ENCODE measurements around the gene HSD17B12.
A peak's percentile ranks its signal among the peaks of the same experiment; 100 is the strongest.

HSD17B12 gene

GRCh38 chr11:43643898-43644620 lies 36.5 kb upstream of the HSD17B12 start:
- no peak overlapping the region for H3K27ac ChIP-seq (ENCODE audit: low read length)
- H3K4me2 ChIP-seq (ENCODE audit: low read depth, low read length) = peak overlapping the region; percentile 83
- peaks cover 10% of the 10 kb centered on the region; the same call in 1 of the 2 replicates for H3K27me3 ChIP-seq (replicated peaks; ENCODE audit: insufficient read depth, low read length)
- H2AFZ ChIP-seq (ENCODE audit: low read length) = peak overlapping the region; percentile 85
- peak; percentile 91 for DNase-seq
- H3F3A ChIP-seq (ENCODE audit: insufficient read depth, low read length) = no peaks in the 10 kb centered on the region
- peak overlapping the region; percentile 85 for H3K4me3 ChIP-seq (ENCODE audit: low read length)
- H3K9me3 ChIP-seq (replicated peaks; ENCODE audit: insufficient read depth, low read length) = no peaks in the 10 kb centered on the region
- peaks cover 20% of the 10 kb centered on the region for H3K79me2 ChIP-seq (ENCODE audit: low read length)
- H3K4me1 ChIP-seq (ENCODE audit: low read length) = peaks cover 6% of the 10 kb centered on the region; the same call in 1 of the 2 replicates
- H3K9me2 ChIP-seq (replicated peaks; ENCODE audit: insufficient read depth, low read length) = no peaks in the 10 kb centered on the region
- H3K36me3 ChIP-seq (replicated peaks; ENCODE audit: insufficient read depth, low read length) = no peaks in the 10 kb centered on the region
- no peaks in the 10 kb centered on the region for H4K20me1 ChIP-seq (ENCODE audit: insufficient read depth, low read length)
- TF ChIP-seq EZH2phosphoT487 (IDR thresholded peaks at IDR 0.05; ENCODE audit: low read length) (no peak), EZH2 (optimal IDR thresholded peaks at IDR 0.05; ENCODE audit: low read depth, low read length) (no peak)
- TF ChIP-seq, protein P1, sequence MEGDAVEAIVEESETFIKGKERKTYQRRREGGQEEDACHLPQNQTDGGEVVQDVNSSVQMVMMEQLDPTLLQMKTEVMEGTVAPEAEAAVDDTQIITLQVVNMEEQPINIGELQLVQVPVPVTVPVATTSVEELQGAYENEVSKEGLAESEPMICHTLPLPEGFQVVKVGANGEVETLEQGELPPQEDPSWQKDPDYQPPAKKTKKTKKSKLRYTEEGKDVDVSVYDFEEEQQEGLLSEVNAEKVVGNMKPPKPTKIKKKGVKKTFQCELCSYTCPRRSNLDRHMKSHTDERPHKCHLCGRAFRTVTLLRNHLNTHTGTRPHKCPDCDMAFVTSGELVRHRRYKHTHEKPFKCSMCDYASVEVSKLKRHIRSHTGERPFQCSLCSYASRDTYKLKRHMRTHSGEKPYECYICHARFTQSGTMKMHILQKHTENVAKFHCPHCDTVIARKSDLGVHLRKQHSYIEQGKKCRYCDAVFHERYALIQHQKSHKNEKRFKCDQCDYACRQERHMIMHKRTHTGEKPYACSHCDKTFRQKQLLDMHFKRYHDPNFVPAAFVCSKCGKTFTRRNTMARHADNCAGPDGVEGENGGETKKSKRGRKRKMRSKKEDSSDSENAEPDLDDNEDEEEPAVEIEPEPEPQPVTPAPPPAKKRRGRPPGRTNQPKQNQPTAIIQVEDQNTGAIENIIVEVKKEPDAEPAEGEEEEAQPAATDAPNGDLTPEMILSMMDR (IDR thresholded peaks at IDR 0.05; ENCODE audit: low read length) = no peak
- H3K9ac ChIP-seq (ENCODE audit: low read length) = peak overlapping the region; percentile 68; the same call in 1 of the 2 replicates

- Histone ChIP-seq H3K4me1 (ENCODE audit: low read length) (peaks cover 6% of the 10 kb centered on the region; the same call in 1 of the 2 replicates), H2AFZ (ENCODE audit: low read length) (peak overlapping the region; percentile 85), H3K27me3 (replicated peaks; ENCODE audit: insufficient read depth, low read length) (peaks cover 5% of the 10 kb centered on the region; the same call in 1 of the 2 replicates), H3K27ac (ENCODE audit: low read length) (no peak overlapping the region), H3K79me2 (ENCODE audit: low read length) (peaks cover 20% of the 10 kb centered on the region), H3K4me3 (ENCODE audit: low read length) (peak overlapping the region; percentile 85), H3F3A (ENCODE audit: insufficient read depth, low read length) (no peaks in the 10 kb centered on the region), H3K9ac (ENCODE audit: low read length) (peak overlapping the region; percentile 68; the same call in 1 of the 2 replicates), H3K36me3 (replicated peaks; ENCODE audit: insufficient read depth, low read length) (no peaks in the 10 kb centered on the region), H3K9me3 (replicated peaks; ENCODE audit: insufficient read depth, low read length) (no peaks in the 10 kb centered on the region), H4K20me1 (ENCODE audit: insufficient read depth, low read length) (no peaks in the 10 kb centered on the region), H3K9me2 (replicated peaks; ENCODE audit: insufficient read depth, low read length) (no peaks in the 10 kb centered on the region), H3K4me2 (ENCODE audit: low read depth, low read length) (peak overlapping the region; percentile 83)
- TF ChIP-seq, protein P1 (IDR thresholded peaks at IDR 0.05; ENCODE audit: low read length) = no peak
- TF ChIP-seq EZH2phosphoT487 (IDR thresholded peaks at IDR 0.05; ENCODE audit: low read length) (no peak), EZH2 (optimal IDR thresholded peaks at IDR 0.05; ENCODE audit: low read depth, low read length) (no peak)
- DNase-seq = peak; percentile 10
Observed at GRCh38 chr11:43644621-43645299, 35.8 kb upstream of the HSD17B12 start.

- Histone ChIP-seq H3K9me3 (replicated peaks; ENCODE audit: insufficient read depth, low read length) (no peaks in the 10 kb centered on the region), H2AFZ (ENCODE audit: low read length) (no peak overlapping the region), H3K9ac (ENCODE audit: low read length) (no peak overlapping the region), H3K9me2 (replicated peaks; ENCODE audit: insufficient read depth, low read length) (no peaks in the 10 kb centered on the region), H3K4me3 (ENCODE audit: low read length) (no peak overlapping the region), H3K27me3 (replicated peaks; ENCODE audit: insufficient read depth, low read length) (no peaks in the 10 kb centered on the region), H3F3A (ENCODE audit: insufficient read depth, low read length) (no peaks in the 10 kb centered on the region), H3K79me2 (ENCODE audit: low read length) (peaks cover 20% of the 10 kb centered on the region), H3K27ac (ENCODE audit: low read length) (no peak overlapping the region), H4K20me1 (ENCODE audit: insufficient read depth, low read length) (no peaks in the 10 kb centered on the region), H3K4me1 (ENCODE audit: low read length) (peaks cover 6% of the 10 kb centered on the region; the same call in 1 of the 2 replicates), H3K4me2 (ENCODE audit: low read depth, low read length) (no peak overlapping the region), H3K36me3 (replicated peaks; ENCODE audit: insufficient read depth, low read length) (no peaks in the 10 kb centered on the region)
- TF ChIP-seq, protein P1 (IDR thresholded peaks at IDR 0.05; ENCODE audit: low read length) = no peak
- no peak for TF ChIP-seq EZH2phosphoT487 (IDR thresholded peaks at IDR 0.05; ENCODE audit: low read length)
- DNase-seq = no peak
Observed at GRCh38 chr11:43646767-43647166, 33.8 kb upstream of the HSD17B12 start.

Data from MM.1S (cell line).